Stimulated activated CD4-positive, alpha-beta T cell treated with anti-CD3 and anti-CD28 coated beads, Interleukin-15, amount 100 ng/mL, for 1 hour (primary cell): ENCODE measurements around the gene THSD4.
"Not testable (repeated sequence)": the region's sequence is repeated elsewhere in the genome, so short reads cannot be mapped to it uniquely, and the experiment has no call there.

Experiments
- DNase-seq, 2 donors: peaks; one replicate each; pipeline ENCODE4 v3.0.0-alpha.2; 2020; ENCODE audit warnings: low read depth in 1 of 2, low spot score in 1 of 2

THSD4 gene

DNA sequence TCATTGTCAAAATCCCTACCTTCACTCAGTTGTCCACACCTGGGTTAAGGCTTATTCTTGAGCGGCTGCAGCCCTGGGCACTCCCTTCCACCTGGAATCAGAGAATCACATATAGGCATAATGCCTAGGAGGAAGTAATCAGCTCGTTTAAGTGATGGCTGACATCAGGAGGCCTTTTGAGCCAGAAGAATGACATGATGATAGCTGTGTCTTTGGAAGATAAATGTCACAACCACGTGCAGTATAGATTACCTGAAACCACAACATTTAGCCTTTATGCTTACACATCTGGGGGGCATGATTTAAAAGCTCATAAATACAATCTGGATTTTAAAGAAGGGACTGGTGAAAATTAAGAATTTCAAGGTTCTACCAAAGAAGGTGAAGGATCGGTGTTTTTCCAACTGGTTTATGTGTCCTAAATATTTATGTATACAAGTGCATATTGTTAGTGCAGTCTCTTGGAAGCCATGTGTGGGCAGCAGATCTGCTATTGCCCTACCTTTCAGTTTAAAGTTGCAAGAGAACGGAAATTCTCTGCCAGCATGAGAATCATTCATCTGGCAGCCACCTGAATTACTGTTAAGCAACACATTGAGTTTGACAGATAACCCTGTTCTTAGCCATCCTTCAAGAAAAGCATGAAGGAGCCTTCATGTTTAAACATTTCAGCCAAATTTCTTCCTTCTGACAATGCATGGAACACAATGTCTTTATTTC lies 531.7 kb downstream of the THSD4 start:
- no peak for DNase-seq

DNA sequence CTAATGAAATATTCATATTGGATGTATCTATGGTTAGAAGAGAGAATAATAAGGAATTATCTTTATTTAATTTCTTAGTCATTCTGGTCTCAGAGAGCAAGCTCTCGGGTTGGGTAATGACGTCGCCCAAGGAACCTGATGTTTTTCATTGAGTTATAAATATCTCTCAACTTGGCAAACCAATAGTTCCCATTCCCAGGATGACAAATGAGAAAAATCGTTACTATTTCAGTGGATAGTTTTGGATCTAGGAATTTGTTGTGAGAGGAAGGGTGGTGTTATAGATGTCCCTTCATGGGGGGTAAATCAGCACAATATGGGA lies 532.2 kb downstream of the THSD4 start:
- no peak for DNase-seq

DNA sequence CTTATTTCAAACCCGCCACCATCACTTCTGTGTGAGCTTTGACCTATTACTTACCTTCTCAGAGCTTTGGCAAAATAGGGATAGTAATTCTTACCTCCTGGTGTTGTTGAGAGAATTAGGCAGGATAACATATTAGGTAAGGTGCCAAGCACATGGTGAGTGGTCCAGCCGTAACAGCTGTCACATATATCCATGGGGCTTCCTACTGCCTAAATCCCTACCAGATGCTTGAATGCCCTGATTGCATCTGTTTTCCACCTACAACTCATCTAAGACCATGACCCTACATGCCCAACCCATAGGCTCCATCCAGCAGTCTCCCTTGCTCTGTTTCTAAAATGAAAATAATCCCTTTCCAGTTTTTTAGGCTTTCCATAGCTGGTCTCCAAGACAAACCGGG lies 532.8 kb downstream of the THSD4 start:
- DNase-seq = no peak

DNA sequence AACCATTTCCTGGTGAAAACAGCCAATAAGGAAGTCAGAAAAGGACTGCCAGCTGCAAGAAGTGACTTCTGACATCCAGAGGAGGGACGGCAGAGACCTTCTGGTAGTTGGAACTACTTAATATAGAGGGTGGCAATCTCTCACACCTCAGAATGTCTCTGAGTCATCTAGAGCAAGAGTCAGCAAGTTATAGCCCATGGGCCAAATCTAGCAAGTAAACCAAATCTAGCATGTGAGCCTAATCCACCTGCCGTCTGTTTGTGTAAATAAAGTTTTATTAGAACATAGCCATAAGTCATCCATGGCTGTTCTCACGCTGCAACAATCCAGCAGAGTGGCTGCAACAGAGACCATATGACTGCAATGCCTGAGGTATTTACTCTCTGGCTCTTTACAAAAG lies 534.6 kb downstream of the THSD4 start:
- no peak for DNase-seq

DNA sequence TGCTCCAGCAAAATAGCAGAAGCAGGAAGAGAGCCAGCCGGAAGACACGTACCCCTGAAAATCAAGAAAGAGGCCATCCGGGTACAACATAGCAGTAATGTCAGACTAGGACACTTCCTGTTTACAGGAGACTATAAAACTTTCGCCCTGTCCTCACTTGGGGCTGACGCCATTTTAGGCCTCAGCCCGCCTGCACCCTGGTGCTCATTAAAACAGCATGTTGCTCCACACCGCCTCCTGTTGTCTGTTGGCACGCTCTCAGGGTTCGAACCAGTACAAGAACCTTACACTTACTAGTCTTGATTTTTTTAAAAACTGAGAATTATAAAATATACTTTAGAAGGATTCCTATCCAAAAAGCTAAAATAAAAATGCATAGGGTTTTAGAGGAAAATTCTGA lies 535.3 kb downstream of the THSD4 start:
- DNase-seq = no peak

DNA sequence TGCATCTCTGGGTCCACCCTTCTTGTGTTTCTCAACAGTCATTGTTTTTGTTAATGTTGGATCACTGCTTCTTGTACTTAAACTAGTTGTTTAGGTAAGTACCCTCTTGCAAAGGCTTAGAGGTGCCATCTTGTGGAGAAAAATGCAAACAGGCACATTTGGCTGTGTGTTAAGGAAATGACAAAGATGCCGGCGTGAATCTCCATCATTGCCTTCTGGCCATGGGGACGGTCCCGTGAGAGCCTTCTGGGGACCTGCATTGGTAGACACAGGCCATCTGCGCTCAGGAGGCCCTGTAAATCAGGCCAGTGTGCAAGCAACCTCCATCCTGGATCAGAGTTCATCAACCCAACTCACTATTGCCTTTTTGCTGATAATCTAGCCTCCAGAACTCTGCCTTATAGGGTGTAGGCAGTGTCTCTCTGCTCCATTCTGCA lies 536.5 kb downstream of the THSD4 start:
- no peak for DNase-seq

DNA sequence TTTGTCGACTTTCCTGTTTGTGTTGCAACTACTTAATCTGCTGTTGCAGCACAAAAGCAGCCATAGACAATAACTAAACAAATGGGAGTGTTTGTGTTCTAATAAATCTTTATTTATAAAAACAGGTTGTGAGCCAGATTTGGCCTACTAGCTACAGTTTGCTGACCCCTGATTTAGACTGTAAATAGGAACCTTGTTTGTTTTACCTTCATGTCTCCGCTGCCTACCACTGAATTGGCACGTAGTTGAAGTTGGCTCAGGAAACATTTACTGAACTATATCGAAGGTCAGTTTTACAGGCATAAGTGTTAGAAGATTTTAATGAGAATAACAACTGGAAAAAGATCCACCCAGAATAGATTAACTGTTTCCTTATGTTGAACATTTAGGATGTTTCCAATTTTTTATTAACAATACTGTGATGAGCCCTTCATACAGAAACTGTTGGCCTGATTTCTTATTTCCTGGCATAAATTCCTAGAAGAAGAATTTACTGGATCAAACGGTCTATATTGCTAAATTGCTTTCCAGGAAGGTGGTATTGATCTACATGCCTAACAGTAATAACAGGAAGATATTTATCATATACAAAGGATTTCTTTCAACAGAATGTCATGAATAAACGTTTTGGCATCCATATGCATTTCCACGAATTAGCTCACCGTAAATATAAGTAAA lies 538.9 kb downstream of the THSD4 start:
- DNase-seq = no peak

DNA sequence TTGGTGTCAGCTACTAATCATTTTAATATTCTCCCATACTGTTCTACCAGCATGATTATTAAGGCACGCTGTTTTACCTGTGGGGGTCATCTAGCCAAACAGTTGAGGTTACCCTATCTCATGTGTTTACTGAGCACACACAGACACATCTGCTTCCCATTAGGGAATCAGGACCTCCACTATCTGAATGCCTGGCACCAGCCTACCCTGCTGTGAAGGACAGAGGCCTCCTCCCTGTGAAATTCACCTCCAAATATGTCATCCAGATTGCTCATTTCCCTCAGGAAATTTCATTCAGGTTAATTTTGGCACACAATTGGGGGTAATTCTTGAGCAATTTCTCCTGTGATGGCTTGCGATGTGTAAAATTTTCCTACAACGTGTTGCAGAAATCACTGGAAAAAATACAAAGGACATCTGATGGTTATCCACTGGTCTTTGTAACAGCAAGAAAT lies 539.5 kb downstream of the THSD4 start:
- DNase-seq = no peak

DNA sequence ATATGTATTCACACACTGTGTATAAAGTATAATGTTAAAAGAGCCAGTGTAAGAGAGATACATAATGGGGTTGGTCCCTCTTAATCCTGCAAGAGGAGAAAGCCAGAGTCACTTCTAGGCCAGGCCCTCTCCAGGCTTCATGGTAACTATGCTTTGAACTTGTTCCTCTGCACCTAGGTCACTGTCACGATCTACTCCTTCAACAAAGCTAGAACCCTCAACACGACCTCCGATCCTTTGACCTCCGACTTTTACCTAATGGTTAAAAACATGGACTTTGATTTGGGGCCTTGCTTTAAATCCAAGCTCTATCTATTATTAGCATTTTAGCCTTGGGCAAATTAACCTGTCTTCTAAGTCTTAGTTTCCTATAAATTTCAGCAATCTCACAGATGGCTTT lies 541.2 kb downstream of the THSD4 start:
- DNase-seq = no peak

DNA sequence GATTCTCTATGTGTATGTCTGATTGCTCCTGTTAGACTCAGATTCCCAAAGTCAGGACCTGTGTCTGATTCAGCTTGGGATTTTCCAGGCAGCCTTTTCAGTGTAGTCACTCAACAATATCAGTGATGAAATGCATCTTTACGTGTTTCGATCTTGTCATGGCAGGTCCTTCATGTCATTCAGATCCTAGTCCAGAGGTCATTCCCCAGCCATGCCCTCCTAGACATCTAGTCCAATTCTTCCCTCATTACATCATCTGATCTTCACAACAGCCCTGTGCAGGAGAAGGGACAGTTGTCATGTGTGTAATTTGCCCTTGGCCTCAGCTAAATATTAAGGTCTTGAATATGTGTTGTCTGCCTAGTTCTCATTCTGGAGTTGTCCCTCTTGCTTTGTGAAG lies 541.9 kb downstream of the THSD4 start:
- DNase-seq = no peak

DNA sequence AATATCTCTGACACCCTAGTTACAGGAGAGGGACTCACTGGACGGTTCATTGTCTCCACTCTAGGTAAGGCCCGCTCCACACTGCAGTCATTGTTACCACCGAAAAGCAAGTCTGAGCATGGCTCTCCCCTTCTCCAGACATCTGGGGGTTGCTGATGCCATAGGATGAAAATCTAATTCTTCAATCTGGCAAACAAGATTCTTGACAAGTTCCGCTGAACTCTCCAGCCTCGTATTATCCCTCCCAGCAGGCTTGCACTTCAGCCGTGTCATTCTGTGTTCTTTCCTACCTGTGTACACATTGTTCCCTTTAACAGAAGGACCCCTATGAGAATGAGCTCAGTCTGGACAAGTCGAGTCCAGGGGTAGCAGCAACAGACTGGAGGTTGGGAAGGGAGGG lies 542.8 kb downstream of the THSD4 start:
- no peak for DNase-seq

DNA sequence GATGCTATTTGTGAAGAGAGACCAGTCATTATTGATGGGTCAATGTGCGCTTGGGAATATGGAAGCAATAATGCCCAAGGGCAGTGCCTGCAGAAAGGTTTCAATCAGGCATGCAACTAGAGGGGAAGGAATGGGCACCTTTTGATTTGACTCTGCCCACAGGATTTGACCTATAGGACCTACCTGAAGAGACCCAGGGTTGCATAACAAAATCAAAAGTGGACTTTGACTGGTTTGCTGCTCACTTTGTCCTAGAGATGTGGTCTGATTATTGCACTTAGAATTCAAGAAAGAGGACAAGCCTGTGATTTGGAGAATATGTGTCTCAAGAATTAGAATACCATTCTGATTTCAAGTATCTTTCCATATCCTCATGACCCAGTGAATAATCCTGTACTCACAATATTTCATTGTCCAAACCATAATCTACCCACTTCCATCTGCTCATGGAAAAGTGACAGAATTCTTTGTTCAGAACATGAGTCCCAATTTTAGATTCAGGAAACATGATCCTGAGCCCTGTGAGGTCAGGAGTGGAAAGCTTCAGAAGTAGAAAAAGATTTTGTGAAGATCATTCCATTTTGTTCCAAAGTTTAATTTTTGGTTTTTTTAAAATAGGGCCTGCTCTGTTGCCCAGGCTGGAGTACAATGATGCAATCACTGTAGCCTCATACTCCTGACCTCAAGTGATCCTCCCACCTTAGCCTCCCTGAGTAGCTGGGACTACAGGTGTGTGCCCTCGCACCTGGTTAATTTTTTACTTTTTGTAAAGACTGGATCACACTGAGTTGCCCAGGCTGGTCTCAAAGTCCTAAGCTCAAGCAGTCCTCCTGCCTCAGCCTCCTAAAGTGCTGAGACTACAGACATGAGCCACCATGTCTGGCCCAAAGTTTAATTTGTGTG lies 543.8 kb downstream of the THSD4 start:
- no peak for DNase-seq

DNA sequence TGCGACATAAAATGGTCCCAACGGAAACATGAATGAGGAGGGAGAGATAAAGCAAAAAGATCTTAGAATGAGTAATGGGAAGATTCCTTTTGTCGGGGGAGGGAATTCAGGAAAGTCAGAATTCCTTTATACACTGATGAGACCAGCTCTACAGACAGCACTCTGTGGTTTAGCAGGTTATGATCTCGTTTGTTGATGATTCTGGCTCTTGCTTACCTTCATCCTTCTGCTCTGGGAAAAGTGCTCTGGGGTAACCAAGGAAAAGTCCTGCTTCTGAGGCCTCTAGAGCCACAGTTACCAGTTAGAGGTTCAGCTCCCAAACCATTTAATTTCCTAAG lies 544.4 kb downstream of the THSD4 start:
- DNase-seq = no peak

DNA sequence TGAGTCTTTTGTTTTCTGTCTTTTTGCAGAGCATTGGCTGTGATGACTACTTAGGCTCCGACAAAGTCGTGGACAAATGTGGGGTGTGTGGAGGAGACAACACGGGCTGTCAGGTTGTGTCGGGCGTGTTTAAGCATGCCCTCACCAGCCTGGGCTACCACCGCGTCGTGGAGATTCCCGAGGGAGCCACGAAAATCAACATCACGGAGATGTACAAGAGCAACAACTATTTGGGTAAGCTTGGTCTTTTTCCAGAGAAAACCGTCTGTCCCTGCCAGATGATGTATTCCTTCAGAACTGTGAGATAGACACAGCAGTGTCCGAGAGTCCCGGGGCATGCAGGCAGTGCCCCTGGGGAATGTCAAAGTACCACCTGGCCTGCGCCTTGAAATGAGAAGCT lies 545.2 kb downstream of the THSD4 start:
- DNase-seq = no peak

DNA sequence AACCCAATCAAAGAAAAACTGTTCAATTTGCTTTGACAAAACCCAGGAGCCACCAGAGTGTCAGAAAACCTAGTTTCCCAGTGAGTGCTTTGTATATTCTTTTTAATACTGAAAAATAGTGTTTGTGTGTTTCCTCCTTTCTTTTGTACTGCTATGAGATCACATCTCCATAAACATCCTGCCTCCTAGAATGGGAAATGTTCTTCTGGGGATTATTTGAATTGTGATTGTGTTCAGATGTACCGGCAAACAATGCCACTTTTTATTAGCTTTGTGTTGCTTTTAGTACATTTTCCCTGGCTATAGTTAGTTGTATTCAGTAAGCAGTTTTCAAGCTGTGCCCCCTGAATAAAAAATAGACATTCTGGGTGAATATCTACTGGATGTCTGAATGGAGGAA lies 547.0 kb downstream of the THSD4 start:
- no peak for DNase-seq

DNA sequence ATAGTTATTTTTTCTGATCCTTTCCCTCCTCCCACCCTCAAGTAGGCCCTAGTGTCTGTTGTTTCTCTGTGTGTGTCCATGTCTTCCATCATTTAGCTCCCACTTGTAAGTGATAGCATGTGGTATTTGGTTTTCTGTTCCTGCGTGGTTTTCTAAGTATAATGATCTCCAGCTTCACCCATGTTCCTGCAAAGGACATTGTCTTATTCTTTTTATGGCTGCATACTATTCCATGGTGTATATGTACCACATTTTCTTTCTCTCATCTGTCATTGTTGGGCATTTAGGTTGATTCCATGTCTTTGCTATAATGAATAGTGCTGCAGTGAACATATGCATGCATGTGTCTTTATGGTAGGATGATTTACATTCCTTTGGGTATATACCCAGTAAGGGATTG lies 549.4 kb downstream of the THSD4 start:
- DNase-seq = no peak

DNA sequence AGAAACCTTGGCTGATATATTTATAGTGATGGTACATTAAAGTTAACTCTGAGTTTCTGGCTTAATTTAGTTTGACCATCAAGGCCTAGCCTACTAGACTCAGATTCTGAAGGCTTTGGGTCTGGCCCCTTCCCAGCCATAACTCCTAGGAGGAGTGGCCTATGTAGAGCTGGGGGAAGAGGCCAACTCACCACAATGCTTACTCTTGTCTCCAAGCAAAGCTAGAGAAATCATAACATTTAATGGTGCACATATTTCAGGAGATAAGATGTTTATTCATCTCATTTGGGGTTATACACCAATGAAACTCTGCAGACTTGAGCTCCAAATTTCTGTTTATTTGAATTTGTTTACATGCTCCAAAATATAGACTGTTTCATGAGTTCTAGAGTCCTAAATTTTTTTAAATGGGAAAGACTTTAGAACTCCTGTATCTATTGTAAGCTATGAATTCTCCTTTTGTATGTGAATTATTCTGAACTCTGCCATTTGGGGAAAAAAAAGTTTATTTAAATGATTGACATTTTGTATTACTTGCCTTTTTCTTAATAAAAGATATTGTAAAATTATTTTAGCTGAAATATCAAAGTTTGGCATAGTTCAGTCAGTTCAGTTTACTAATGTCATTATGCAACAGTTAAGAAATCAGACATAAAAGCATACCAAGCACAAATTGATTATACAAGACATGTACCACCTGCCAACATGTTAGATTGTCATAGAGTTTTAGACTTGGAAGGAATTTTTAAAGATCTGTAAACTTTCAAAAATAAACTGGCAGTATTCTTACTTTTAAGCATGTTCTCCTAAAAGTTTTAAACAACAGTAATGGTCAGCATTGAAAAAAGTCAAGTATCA lies 551.7 kb downstream of the THSD4 start:
- no peak for DNase-seq

DNA sequence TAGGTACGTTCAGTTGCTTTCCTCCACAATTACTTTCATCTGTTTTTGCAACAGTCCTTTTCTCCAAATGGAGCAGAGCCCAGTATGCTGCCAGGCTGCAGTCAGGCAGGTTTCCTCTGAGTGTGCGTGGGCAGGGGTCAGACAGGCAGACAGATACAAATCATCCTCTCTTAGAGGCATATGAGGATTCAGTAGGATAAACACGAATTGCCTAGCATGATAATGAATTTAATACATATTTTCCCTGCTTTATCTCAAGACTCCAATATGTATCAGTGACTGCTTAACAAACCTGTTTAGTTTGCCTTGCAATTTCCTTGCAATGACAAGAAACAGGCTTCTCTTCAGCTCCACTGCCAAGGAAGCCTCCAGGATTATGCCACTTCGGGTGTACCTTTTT lies 554.4 kb downstream of the THSD4 start:
- no peak for DNase-seq

DNA sequence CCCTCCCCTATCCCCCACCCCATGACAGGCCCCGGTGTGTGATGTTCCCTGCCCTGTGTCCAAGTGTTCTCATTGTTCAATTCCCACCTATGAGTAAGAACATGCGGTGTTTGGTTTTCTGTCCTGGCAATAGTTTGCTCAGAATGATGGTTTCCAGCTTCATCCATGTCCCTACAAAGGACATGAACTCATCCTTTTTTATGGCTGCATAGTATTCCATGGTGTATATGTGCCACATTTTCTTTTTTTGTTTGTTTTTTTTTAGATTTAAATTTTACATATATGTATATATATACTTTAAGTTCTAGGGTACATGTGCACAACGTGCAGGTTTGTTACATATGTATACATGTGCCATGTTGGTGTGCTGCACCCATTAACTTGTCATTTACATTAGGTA lies 555.0 kb downstream of the THSD4 start:
- not testable (repeated sequence) for DNase-seq

DNA sequence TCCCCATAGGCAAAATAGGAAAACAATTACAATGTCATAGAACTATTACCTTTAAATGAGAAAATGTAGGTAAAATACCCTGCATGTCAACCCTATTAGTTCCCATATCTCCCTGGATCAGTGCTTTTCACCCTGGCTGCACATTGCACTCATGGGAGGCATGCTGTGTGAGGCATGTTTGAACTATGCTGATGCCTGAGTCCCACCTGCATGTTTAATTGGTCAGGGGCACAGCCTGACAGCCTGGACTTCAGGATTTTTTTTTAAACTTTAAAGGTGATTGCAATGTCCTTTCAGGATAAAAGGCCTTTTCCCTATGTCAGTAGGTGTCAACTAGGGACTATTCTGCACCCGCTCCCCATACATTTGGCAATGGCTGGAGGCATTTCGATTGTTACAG lies 559.1 kb downstream of the THSD4 start:
- DNase-seq = no peak

DNA sequence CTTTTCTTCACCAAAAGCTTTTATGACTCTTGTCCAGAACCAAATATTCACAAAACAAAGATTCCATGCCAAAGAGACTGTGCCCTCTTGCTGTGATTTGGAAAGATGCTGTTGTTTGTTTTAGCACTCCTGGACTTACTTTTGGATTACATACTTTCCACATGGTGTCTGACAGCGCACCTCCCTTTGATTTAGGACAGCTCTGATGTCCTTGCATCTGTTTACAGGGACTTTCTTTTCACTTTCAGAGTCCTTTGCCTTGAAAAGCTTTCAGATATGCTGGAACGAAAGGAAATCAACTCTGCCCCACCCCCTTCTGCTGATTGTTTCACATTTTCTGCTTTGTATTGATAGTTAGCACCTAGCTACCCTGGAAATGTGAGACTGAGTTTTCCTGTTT lies 562.1 kb downstream of the THSD4 start:
- DNase-seq = no peak
